ENCODE measurements around the gene SCYL3. TPM values are rescaled to one million over a fixed set of nuclear protein-coding genes. Genes with fewer than 3 reads are reported as not detected.

Gene SCYL3
- total RNA-seq, 4 donors from 2014 or later: 2.1 to 17.5 (median 10.2) TPM

DNA sequence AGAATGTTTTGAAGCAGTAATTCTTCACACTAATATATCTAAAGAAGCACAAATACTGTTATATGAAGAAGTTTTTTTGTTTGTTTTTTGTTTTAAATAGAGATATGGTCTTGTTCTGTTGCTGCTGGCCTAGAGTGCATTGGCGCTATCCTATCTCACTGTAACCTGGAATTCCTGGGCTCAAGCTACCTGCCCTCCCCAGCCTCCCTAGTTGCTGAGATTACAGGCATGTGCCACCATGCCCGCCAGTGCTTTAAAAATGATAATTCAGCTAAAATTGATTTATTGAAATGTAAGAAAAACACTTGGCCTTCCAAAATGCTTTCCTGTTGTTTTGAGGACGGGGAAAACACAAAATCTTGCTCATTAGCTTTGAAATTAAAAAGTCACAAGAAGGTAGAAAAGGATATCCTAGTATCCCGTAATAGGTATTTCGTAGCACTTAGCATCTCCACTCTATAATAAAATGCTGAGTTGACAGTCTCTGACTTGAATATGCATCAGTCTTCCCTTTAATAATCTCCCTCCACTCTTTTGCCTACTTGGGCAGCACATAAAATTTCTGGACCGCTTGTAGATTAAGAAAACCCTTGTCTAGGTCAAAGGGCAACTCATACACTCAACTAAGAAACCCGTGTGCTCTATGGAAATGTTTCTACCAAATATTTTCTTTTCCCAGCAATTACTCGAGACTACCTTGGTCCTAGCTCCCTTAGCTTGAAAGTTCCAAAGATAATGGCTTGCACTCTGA, 1.3 kb downstream of the SCYL3 start:
- Histone ChIP-seq H3K36me3 (no peaks in the 10 kb centered on the region), H3K4me3 (peak overlapping the region; percentile 63 to 75), H3K9me3 (no peaks in the 10 kb centered on the region), H3K27ac (peak overlapping the region; percentile 92 to 98), H3K4me1 (peaks cover 0 to 4% of the 10 kb centered on the region in 2 donors), H3K27me3 (no peaks in the 10 kb centered on the region)
- intact Hi-C loops (cut with DNase I; ENCODE audit: low total_unique reads): no loop called here
- no peak for DNase-seq
- TF ChIP-seq, protein P1, sequence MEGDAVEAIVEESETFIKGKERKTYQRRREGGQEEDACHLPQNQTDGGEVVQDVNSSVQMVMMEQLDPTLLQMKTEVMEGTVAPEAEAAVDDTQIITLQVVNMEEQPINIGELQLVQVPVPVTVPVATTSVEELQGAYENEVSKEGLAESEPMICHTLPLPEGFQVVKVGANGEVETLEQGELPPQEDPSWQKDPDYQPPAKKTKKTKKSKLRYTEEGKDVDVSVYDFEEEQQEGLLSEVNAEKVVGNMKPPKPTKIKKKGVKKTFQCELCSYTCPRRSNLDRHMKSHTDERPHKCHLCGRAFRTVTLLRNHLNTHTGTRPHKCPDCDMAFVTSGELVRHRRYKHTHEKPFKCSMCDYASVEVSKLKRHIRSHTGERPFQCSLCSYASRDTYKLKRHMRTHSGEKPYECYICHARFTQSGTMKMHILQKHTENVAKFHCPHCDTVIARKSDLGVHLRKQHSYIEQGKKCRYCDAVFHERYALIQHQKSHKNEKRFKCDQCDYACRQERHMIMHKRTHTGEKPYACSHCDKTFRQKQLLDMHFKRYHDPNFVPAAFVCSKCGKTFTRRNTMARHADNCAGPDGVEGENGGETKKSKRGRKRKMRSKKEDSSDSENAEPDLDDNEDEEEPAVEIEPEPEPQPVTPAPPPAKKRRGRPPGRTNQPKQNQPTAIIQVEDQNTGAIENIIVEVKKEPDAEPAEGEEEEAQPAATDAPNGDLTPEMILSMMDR (IDR thresholded peaks at IDR 0.05): no peak
- TF ChIP-seq POLR2A (IDR thresholded peaks at IDR 0.05): no peak

GRCh38 chr1:169891539-169891885, 2.2 kb downstream of the SCYL3 start:
- TF ChIP-seq, protein P1 (IDR thresholded peaks at IDR 0.05): no peak
- no peak for TF ChIP-seq POLR2A (IDR thresholded peaks at IDR 0.05)
- DNase-seq: no peak
- no peaks in the 10 kb centered on the region for H3K27me3 ChIP-seq
- no peak overlapping the region for H3K27ac ChIP-seq
- intact Hi-C loops (cut with DNase I; ENCODE audit: low total_unique reads): no loop called here
- H3K4me1 ChIP-seq: peaks cover 0 to 4% of the 10 kb centered on the region in 2 donors
- no peaks in the 10 kb centered on the region for H3K36me3 ChIP-seq
- no peak overlapping the region for H3K4me3 ChIP-seq
- H3K9me3 ChIP-seq: no peaks in the 10 kb centered on the region

DNA sequence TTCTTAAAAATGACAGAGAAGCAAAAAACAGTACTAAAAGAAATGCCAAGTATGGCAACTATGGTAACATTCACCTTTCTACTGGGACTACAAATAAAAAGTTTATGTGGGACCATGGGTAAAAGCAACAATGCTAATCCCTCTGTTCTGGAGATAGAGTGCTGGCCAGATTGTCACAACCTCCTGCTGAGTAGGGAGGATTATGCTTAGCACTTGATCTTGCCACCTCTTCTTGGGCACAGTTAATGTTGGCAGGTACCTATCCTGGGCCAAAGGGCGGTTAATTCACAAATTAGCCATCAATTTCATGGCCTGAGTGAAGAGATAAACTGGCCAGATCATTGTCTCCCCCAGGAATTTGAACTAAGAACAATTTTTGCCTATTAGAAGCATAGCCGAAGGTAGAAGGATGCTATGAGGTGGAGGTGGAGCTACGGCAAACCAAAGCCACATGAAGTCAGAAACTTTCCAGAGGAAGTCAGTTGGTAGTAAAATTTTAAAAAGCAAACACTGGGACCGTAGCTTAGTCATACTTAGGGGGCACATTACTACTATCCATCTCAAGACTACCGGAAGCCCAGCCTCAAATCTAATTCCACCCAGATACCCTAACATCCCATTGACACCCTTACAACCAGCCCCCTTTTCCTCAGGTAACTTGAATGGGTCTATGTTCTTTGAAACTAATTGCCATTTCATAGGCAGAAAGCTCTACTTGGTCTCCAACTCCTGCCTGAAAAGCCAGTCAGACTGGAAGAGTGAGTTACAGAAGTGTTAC, 2.7 kb downstream of the SCYL3 start:
- Histone ChIP-seq H3K9me3 (no peaks in the 10 kb centered on the region), H3K4me3 (no peak overlapping the region), H3K36me3 (no peaks in the 10 kb centered on the region), H3K27me3 (no peaks in the 10 kb centered on the region), H3K27ac (no peak overlapping the region), H3K4me1 (peaks cover 0 to 4% of the 10 kb centered on the region in 2 donors)
- TF ChIP-seq POLR2A (IDR thresholded peaks at IDR 0.05): no peak
- TF ChIP-seq, protein P1 (IDR thresholded peaks at IDR 0.05): no peak
- DNase-seq: no peak
- intact Hi-C loops (cut with DNase I; ENCODE audit: low total_unique reads): no loop called here

DNA sequence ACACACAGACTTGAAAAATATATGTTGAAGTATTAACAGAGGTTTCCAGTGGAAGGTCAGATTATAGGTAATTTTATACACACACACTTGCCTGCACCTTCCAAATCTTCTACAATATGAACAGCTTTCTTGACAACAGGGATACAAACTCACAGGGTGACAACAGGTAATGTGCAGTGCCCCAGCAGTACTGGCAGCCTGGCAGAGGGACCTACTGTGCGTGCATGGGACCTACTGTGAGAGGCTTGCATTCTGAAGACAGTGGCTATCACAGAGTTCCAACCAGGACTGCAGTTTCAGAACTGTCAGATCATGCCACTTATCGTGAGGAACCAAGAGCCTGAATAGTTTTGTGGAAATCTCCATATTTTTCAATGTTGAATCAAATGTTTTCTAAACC, 3.8 kb downstream of the SCYL3 start:
- H3K9me3 ChIP-seq: no peaks in the 10 kb centered on the region
- no peak for DNase-seq
- H3K4me3 ChIP-seq: no peak overlapping the region
- no peak for TF ChIP-seq POLR2A (IDR thresholded peaks at IDR 0.05)
- TF ChIP-seq, protein P1 (IDR thresholded peaks at IDR 0.05): no peak
- intact Hi-C loops (cut with DNase I; ENCODE audit: low total_unique reads): no loop called here
- peaks cover 0 to 4% of the 10 kb centered on the region in 2 donors for H3K4me1 ChIP-seq
- no peaks in the 10 kb centered on the region for H3K36me3 ChIP-seq
- H3K27ac ChIP-seq: no peak overlapping the region
- H3K27me3 ChIP-seq: no peaks in the 10 kb centered on the region

DNA sequence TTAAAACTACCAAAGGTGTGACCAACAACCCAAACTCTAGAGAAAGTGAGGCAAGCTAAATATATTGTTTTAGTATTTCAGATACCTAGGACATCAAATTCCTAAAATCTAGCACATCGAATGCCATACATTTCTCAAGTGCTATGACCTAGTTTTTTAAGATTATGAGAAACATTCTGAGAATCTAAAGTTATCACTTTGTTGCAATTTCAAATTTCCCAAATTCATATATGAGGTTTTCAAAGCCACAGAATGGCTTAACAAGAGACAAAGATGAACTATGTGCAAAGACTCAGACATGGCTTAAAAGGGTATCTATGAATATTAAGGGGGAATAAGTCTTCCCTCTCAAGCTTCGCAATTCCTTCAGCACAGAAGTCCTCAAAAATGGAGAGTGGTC, 6.8 kb downstream of the SCYL3 start:
- Histone ChIP-seq H3K4me3 (no peak overlapping the region), H3K36me3 (no peaks in the 10 kb centered on the region), H3K4me1 (peaks cover 0 to 4% of the 10 kb centered on the region in 2 donors), H3K27me3 (no peaks in the 10 kb centered on the region), H3K9me3 (no peaks in the 10 kb centered on the region), H3K27ac (no peak overlapping the region)
- no peak for DNase-seq
- intact Hi-C loops (cut with DNase I; ENCODE audit: low total_unique reads): no loop called here
- TF ChIP-seq POLR2A (IDR thresholded peaks at IDR 0.05): no peak
- TF ChIP-seq, protein P1 (IDR thresholded peaks at IDR 0.05): no peak
